Cardiac fibroblast (primary cell): ENCODE results near the gene IFI27L1.

Experiments
- DNase-seq, 2 donors: peaks; one replicate each; pipeline versions ENCODE4 v3.0.0 to v3.0.0-alpha.2; 2010; ENCODE audit warnings: low read depth in 2 of 2
- H3K4me3 ChIP-seq, 2 donors: replicated peaks in 1 of 2; 1 replicate in 1 of 2; 2 replicates in 1 of 2; pipeline ENCODE4 v1.5.1; 2011; ENCODE audit warnings: low read depth in 2 of 2, low read length in 2 of 2, mild to moderate bottlenecking in 2 of 2, moderate library complexity in 1 of 2
- CTCF ChIP-seq: IDR thresholded peaks from one replicate; pipeline ENCODE4 v1.5.1; 2011; ENCODE audit warnings: low read depth, mild to moderate bottlenecking, low read length, inconsistent platforms

IFI27L1 gene

GRCh38 chr14:94077111-94077821, 3.8 kb upstream of the IFI27L1 start:
- no peak for TF ChIP-seq CTCF
- H3K4me3 ChIP-seq, result no peak overlapping the region
- no peak for DNase-seq

GRCh38 chr14:94077823-94078222, 3.3 kb upstream of the IFI27L1 start:
- H3K4me3 ChIP-seq, result no peak overlapping the region
- TF ChIP-seq CTCF, result no peak
- DNase-seq, result no peak

- peak overlapping the region; percentile 97 to 99 for H3K4me3 ChIP-seq
- DNase-seq, result peak; percentile 42 to 55
- no peak for TF ChIP-seq CTCF
Observed at GRCh38 chr14:94079891-94080620, 1.1 kb upstream of the IFI27L1 start.

- DNase-seq, result no peak
- peak overlapping the region; percentile 97 to 99 for H3K4me3 ChIP-seq
- no peak for TF ChIP-seq CTCF
Observed at GRCh38 chr14:94081386-94081820, 293 bp downstream of the IFI27L1 start.

GRCh38 chr14:94087891-94088290, 6.8 kb downstream of the IFI27L1 start:
- no peak for DNase-seq
- TF ChIP-seq CTCF, result no peak
- H3K4me3 ChIP-seq, result no peak overlapping the region

GRCh38 chr14:94088516-94088915, 7.4 kb downstream of the IFI27L1 start:
- peak; percentile 24 to 44 for DNase-seq

More at GRCh38 chr14:94088516-94088915, 7.4 kb downstream of the IFI27L1 start:
- no peak overlapping the region for H3K4me3 ChIP-seq
- no peak for TF ChIP-seq CTCF
